GM19324 (cell line): ENCODE data around the gene GUCA1C.

Experiments used
- ATAC-seq: cut with Tn5 transposase; IDR thresholded peaks from one replicate; pipeline ENCODE4 v1.9.1; 2021; ENCODE audit warnings: mild to moderate bottlenecking, moderate library complexity; ENCODE audit not compliant: unreplicated experiment, low FRiP score

GUCA1C gene, protein sequence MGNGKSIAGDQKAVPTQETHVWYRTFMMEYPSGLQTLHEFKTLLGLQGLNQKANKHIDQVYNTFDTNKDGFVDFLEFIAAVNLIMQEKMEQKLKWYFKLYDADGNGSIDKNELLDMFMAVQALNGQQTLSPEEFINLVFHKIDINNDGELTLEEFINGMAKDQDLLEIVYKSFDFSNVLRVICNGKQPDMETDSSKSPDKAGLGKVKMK

DNA sequence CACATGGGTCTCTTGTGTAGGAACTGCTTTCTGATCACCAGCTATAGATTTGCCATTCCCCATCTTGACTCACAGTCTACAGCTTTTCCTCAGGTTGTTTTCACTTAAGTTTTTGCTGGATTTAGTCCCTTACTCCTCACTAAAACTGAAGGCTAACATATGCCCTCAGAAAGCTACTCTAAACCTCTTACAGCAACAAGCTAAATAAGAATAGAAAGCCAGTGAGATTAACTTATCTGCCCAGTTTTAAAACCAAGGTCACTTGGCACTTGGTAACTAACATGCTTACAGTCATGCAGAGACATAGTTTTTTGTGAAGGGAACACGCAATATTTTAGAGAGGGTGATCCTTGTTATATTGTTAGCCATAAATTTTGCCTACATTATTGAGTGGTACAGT lies at the start of gene GUCA1C:
GUCA1C (minus strand) TSS at position 180 of the 400 bp plus-strand sequence; CDS start at position 63, 117 bp downstream.
- no peak for ATAC-seq

DNA sequence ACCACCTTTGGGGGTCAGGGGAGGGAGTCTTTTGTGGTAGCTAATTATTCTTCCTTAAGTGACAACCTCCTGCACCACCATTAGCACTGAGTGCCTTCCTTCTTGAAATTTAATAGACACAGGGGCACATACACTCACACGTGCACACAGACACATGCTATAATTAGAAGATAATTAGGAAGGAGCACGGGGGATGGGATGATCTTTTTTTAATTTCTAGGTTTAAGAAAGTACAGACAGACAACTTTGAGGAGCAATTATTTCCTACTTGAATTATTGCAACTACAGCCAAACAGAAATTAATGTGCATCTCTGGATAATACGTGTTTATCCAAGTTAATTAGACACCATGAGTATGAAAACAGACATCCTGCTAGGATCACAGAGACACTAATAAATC lies 44.8 kb upstream of the GUCA1C start:
- no peak for ATAC-seq

DNA sequence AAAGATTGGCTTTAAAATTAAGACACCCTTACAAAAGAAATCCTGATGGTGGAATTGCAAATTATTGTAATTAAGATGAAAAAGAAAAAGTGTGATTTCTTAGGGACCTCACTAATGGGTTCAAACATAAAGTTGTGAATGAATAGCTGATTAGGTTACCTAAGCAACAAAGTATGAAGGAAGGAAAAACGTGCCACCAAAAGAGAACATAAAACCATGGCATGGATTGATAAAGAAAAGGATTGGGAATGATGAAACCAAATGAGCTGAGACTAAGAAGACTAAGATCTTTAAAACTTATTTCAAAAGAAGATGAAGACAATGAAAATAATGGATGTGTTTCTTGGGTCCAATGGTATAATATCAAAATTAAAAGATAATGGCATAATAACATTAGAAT lies 32.2 kb upstream of the GUCA1C start:
- no peak for ATAC-seq

DNA sequence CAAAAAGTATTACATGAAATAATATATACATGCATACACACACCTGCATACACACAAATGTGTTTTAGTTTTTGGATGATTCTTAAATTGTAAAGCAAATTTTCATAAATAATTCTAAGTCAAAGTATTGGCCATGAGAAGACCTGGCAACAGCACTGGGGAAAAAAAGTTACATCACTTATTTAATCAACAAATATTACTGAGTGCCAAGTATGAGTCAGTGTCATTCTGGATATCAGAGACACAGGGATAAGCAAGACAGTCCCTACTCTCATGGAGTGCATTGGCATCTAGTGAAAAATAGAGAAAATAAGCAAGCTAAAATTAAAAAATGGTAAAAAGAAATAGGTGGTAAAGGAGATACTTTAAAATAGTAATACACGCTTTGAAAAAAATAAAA lies 29.4 kb upstream of the GUCA1C start:
- ATAC-seq = no peak

DNA sequence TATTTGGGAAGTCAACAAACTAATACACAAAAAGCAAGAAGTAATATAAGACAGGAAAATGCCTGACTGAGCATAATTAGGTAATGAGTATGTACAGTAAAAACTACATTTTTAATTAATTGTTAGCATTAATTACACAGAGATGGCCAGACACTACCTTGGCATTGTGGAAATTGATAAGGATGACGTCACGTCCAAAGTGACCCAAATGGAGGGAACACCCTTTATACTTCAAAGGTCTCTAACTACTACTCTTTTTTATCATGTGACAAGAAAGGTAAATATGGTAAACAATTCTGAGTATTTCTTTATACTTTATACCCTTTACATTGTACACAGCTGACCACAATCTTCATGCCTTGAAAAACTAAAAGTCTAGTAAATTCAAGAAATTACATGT lies 22.4 kb upstream of the GUCA1C start:
- ATAC-seq = no peak

DNA sequence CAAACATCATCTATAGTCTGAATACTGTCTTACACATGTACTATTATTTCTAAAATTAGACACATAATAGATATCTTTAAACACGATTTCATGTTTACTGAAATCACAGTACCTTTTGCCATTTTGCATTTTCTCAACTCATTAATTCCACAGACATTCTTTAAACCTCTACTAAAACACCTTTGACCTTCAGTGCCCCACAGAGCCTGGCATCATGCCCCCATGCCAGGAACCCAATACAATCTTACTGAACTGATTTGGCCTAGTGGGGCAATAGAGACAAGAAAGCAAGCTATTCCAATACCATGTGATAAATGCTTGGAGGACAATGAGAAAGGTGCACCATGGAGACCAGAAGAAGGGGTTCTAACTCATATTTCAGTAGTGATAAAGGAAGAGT lies 19.3 kb upstream of the GUCA1C start:
- no peak for ATAC-seq

DNA sequence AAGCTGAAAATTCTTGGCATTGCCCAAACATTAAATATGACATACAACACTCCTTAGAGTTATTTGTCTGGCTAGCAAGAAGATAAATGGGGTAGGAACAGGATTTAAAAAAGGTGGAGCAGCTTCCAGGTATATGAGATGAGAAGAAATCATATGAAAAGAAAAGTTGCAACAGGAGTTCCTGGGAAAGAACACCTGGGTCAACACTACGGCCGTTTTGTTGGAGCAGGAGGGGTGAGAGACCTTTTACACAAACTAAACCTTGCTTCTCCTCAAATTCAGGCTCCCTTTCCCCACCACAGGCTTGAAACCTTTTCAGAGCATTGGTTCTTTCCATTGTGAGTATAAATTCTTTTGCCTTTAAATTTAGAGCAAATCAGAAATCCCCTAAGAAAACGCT lies 18.8 kb upstream of the GUCA1C start:
- ATAC-seq = no peak

DNA sequence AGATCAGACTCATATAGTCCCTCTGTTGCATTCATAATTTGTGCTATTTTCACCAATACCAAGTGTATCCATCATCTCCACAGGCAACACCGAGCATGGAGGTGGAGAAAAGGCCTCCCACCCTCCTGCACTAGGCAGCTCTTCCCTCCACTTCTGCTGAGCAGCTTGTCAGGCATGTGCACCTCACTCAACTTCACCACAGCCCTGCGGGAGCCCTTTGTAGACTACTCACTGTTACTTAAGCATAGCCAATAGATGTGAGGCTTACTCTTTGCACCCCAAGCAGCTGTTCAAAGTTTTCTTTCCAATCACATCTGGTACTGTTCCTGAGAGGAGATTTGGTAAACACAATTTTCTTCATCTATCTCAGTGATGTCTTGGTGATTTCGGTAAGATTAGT lies 16.9 kb upstream of the GUCA1C start:
- no peak for ATAC-seq

DNA sequence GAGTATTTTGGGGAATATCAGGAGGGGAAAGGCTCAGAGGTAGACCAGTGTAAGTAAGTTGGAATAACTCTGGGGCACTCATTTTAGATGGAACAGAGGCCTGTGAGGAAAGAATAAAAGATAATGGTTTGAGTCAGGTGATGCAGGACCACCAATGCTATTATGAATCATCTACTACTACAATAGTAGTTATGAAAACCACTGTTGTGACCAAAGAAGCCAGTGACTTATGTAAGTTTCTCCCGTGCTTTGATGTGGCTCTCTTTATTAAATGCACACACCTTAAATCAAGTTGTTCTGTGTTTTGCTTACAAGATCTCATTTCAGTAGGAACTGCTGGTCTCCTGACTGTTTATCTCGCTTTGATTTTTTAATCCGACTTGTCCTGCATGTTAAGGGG lies 13.1 kb upstream of the GUCA1C start:
- ATAC-seq = no peak

DNA sequence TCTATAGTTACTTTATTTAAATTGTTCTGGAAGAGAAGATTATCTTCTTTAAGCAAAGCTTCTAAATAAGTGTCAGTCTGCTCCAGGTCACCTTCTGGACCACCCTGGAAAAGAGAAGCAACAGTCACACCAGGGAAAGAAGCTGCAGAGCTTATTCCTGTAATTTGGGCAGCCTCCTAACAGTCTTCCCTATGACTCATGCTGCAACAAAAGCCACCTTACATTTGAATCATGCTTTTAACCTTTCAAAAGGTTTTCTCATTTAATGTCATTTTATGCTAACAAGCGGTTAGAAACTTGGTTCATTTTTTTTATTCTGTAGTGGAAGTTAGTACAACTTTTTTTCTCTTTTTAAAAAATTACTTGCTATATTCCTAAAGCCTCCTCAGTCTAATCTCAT lies 5.3 kb upstream of the GUCA1C start:
- no peak for ATAC-seq

DNA sequence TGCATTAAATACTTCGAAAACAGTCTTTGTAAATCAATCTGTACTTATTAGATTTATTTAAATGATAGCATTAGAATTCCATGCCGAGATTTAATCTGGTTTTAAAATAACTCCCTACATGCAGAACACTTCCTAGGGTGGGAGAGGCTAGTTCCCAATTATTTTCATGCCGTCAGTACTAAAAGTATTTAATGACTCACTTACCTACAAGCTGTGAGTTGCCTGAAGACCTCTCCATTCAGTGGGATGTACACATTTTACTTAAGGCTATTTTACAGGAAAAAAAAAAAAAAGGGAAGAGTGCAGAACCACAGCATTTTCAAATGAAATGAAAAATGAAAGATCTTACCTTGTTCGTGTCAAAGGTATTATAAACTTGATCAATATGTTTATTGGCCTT lies 469 bp downstream of the GUCA1C start:
- no peak for ATAC-seq

DNA sequence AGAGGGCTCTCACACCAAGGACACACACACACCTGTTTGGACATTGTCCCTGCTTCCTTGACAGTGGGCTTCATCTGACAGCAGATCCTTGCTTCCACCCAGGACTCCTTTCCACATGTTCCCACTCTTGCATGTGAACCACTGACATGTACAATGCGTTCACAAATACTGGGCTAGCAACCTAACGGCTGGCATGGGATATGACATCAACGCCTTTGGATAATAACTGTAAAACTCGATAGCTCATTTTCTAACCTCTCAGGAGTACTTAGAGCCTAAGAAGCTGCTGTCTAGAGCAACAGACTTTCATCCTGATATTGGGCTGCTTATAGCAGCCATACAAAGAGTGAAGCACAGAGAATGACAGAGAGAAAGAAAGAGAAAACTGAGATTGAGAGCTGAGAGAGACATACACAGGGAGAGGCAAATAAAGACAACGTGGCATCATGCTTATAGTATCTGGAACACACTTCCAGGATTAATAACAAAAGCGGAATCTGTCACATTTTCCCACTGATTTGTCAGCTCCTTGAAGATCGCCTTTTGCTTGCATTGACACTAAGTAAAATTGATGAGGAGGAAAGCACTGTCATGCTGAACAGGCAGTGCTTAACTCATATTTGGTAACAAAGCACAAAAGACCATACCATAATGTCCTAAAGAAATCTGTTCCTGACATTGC lies 1.7 kb downstream of the GUCA1C start:
- ATAC-seq = no peak

DNA sequence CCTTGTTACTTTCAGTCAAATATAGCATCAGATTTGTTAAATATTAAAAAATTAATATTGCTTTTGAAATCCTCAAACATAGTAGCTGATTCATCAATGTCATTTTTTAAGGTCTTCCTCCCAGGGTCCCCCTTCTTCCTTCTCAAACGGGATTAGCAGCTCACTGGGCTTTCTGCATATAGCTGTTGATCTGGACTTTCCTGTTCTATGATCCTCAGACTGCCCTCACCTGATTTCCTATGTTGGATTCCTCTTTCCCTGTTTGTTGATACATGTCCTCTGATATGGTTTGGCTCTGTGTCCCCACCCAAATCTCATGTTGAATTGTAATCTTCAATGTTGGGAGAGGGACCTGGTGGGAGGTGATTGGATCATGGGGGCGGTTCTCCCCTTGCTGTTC lies 5.8 kb downstream of the GUCA1C start:
- no peak for ATAC-seq

DNA sequence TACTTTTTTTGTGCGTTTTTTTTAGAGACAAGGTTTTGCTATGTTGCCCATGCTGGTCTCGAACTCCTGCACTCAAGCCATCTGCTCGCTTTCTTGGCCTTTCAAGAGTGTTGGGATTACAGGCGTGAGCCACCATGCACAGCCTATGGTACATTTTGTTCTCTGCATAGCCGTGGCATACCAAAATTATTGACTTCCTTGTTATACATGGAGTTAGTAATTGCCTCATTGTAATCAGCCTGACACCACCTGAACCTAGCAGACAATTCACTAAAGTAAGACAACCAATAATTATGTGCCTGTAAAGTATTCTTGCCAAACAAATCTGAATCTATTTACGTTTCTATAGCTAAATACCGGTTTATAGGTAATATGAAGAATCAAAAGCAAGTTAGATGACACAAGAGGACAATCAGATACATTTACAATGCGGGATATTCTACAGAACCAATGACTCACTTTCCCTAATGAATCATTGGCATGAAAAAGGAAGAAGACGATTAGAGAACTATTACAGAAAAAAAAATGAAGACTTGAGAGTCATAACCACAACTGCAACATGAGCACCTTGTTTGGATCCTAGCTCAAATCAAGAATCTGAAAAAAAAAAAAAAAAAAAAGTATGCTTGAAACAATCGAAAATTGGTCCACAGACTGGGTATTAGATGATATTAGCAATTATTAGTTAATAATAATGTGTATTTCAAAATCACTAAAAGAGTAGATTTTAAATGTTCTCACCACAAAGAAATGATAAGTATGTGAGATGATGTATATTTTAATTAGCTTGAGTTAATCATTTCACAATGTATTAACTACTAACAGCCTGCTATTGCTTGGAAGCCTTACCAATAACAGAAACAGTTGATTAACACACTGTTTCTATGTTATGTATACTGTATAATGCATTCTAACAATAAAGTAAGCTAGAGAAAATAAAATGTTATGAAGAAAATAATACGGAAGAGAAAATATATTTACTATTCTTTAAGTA lies 7.1 kb downstream of the GUCA1C start:
- ATAC-seq = no peak

DNA sequence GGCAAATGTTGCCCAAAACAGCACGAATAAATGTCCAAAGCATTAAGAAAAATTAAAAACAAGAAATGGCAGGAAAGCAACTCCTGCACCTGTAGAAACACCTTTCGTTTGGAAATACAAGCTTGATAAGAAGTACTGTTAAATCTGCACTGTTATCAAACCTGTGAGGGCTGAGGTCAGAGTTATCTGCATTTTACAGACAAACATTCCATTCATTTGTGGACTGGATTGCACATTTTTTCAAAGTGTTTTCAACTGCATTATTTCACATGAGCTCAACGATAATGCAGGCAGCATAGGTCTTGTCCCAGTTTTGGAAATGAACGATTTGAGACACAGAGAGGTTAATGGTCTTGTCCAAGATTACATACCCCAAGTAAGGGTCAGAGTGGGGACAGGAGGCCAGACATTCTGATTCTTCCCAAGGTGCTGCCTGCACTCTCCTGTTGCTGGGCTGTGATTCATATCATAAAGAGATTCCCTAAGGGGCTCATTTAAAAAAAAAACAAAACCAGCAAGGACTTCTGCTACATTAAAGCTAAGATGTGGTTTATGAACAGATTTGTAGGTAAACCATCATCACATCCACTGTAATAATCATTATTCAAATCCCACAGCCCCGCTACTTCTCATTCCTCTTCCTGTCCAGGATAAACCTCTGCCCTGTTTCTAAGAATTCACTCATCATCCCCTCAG lies 13.0 kb downstream of the GUCA1C start:
- ATAC-seq = no peak

DNA sequence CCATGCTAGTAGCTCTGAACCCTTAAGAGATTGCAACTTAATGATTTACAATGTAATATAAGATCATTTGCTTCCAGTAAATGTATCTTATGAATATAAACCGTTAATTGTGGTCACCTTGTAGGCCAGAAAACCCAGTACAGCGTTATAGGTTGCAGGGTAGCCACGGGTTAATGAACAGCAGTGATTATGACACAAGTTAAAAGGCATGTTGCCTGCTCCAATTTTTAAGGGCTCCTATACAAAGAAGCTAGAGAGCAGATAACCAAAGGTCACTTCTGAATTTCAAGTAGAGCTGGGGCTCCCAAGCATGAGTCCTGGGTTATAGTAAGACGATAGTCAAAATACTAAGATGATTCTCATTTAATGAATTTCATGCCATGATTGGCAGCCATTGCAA lies 13.5 kb downstream of the GUCA1C start:
- ATAC-seq = no peak

DNA sequence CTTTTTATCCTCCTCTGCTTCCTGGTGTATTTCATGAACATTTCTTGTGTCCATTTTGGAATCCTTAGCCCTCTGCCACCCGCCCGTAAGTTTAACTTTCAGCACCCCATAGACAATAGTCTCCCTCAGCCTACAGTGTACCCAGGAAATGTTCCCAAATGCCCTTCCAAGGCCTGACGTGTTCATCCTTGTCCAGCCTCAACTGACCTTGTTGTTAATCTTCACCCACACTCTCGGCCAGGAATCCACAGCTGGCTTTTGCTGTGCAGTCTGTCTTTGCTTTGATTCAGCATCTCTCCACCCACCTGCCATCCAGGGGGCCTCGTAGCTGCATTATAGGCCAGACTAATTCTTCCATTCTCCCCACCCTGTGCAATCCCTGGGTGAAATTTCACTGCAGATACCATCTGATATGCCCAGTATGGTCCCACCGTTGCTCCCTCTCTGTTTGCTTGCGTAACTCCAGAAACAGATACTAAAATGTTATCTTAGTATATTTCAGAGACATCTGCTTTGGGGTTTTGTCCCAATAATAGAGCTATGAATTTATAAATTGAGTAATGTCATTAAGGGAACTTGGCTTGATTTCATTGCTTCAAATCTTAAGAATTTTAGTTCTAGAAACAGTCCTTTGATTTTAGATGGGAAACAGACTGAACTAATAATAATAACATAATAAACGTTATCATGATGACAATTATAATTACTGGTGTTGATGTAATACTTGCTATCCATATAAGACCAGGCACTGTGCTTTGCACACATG lies 16.6 kb downstream of the GUCA1C start:
- no peak for ATAC-seq

DNA sequence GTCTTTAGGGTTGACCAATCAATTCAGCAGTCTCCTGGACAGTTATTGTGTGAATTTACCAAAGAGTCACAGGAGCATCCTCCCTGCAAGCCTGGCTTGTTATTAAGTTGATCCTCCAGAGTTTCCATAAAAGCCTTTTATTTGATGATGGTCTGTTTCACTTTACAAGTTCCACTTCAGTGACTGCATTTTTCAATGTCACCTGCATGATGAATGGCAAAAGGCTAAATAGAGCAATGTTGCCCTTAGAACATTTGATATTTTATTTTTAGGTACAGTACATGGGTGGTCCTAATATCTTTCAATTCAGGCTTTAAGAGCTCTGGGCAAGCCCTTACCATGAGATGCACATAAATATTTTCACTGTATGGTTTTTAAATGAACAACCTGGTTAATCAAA lies 22.6 kb downstream of the GUCA1C start:
- no peak for ATAC-seq

DNA sequence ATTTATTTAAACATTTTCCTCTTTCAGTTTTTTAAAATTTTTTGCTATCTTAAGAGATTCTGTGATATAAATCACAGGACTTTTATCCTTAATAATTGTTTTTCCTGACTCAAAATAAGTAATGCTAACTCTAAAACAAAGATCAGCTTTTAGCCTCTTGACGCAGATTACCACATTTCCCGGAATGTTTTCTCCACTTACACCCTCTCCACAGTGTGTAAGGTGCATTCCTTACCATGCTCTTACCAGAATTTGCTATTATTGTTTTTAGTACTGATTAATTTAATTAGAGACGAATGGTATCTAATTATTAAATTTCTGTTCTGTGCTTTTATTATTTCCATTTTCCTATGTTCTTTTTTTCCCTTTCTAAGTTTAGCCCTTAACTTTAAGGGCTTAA lies 34.8 kb downstream of the GUCA1C start:
- no peak for ATAC-seq
